Keratinocyte (primary cell): ENCODE data around the gene LHFPL6. TPM values are rescaled to one million over a fixed set of nuclear protein-coding genes. Genes with fewer than 3 reads are reported as not detected.

Experiments used
- DNase-seq: peaks from one replicate; pipeline ENCODE4 v3.0.0-alpha.2; 2011; ENCODE audit warnings: low read depth, missing footprints, low spot score
- FAIRE-seq: peaks from 2 replicates; lab custom pipeline; 2011; peaks lifted over from hg19 to GRCh38; lab: Jason Lieb, UNC
- H2AFZ ChIP-seq: 2 replicates; pipeline ENCODE4 v1.6.0; 2012; ENCODE audit warnings: low read length, control low read depth, inconsistent platforms; ENCODE audit not compliant: control insufficient read depth
- H3K27ac ChIP-seq: 2 replicates; pipeline ENCODE4 v1.5.1; 2011; ENCODE audit warnings: low read length; ENCODE audit not compliant: control insufficient read depth, insufficient read depth
- H3K27me3 ChIP-seq: 3 replicates; pipeline ENCODE4 v1.6.0; 2011; ENCODE audit warnings: low read length; ENCODE audit not compliant: control insufficient read depth, insufficient read depth; ENCODE audit errors: extremely low read depth
- H3K36me3 ChIP-seq, 2 experiments: 2 replicates in 1 of 2; 3 replicates in 1 of 2; pipeline ENCODE4 v1.5.1; 2011; ENCODE audit warnings: low read length in 2 of 2, mild to moderate bottlenecking in 1 of 2; ENCODE audit not compliant: control insufficient read depth in 2 of 2, insufficient read depth in 2 of 2; ENCODE audit errors: extremely low read depth in 1 of 2
- H3K4me1 ChIP-seq: 3 replicates; pipeline ENCODE4 v1.5.1; 2011; ENCODE audit warnings: low read length; ENCODE audit not compliant: control insufficient read depth, insufficient read depth; ENCODE audit errors: extremely low read depth
- H3K4me2 ChIP-seq: 3 replicates; pipeline ENCODE4 v1.6.0; 2011; ENCODE audit warnings: low read depth, low read length; ENCODE audit not compliant: control insufficient read depth, insufficient read depth; ENCODE audit errors: extremely low read depth
- H3K4me3 ChIP-seq, 3 experiments: fragments of 200-600 bp in 1 of 3; sonication (generic) in 1 of 3; 2 replicates in 2 of 3; 3 replicates in 1 of 3; pipeline ENCODE4 v1.5.1; 2011 to 2016; ENCODE audit warnings: low read length in 3 of 3, mild to moderate bottlenecking in 3 of 3, control low read depth in 2 of 3, inconsistent platforms in 1 of 3, low read depth in 1 of 3, mixed read lengths in 1 of 3, mixed run types in 1 of 3, moderate library complexity in 1 of 3; ENCODE audit not compliant: control insufficient read depth in 2 of 3, insufficient read depth in 2 of 3; ENCODE audit errors: extremely low read depth in 1 of 3
- H3K79me2 ChIP-seq: 2 replicates; pipeline ENCODE4 v1.6.0; 2012; ENCODE audit warnings: low read length; ENCODE audit not compliant: control insufficient read depth, insufficient read depth
- H3K9ac ChIP-seq: 3 replicates; pipeline ENCODE4 v1.6.0; 2011; ENCODE audit warnings: low read length; ENCODE audit not compliant: control insufficient read depth, insufficient read depth; ENCODE audit errors: extremely low read depth
- H3K9me1 ChIP-seq: 3 replicates; pipeline ENCODE4 v1.6.0; 2011; ENCODE audit warnings: low read length; ENCODE audit not compliant: control insufficient read depth, insufficient read depth; ENCODE audit errors: extremely low read depth
- H3K9me3 ChIP-seq: 2 replicates; pipeline ENCODE4 v1.5.1; 2012; ENCODE audit warnings: low read depth, low read length; ENCODE audit not compliant: control insufficient read depth
- H4K20me1 ChIP-seq: 3 replicates; pipeline ENCODE4 v1.6.0; 2011; ENCODE audit warnings: low read length; ENCODE audit not compliant: control insufficient read depth, insufficient read depth; ENCODE audit errors: extremely low read depth
- EZH2 ChIP-seq: IDR thresholded peaks from one replicate; pipeline ENCODE4 v1.6.1; 2012; ENCODE audit warnings: inconsistent platforms, mild to moderate bottlenecking, low read length, moderate library complexity
- dilution Hi-C: fragments of 300-500 bp; cut with MboI; formaldehyde crosslinking; loops from one replicate; pipeline ENCODE4 v1.7.0; 2020; ENCODE audit warnings: low sequenced_read_pairs; ENCODE audit not compliant: extremely low pct_ligation_motif_present
- polyA plus RNA-seq, 5 experiments: library from polyadenylated mRNA; depleted of rRNA in 3 of 5; stranded (reverse) in 3 of 5; stranded (forward) in 1 of 5; unstranded in 1 of 5; fragments of >200 nt; gene quantifications; 1 replicate in 1 of 5; 2 replicates in 3 of 5; 3 replicates in 1 of 5; pipeline versions ENCODE4 v1.2.1 to v1.2.3, GENCODE V29; 2011 to 2012; ENCODE audit warnings: missing spikeins in 2 of 5, low read depth in 1 of 5, low replicate concordance in 1 of 5
- TF ChIP-seq, protein P1 (sequence below), 3 experiments: IDR thresholded peaks in 1 of 3; conservative IDR thresholded peaks in 1 of 3; optimal IDR thresholded peaks in 1 of 3; 2 replicates in 2 of 3; 3 replicates in 1 of 3; pipeline versions ENCODE3 to v1.5.1; 2011; ENCODE audit warnings: low read length in 3 of 3, mild to moderate bottlenecking in 3 of 3, moderate library complexity in 2 of 3, control low read depth in 1 of 3, inconsistent platforms in 1 of 3; ENCODE audit not compliant: insufficient read depth in 2 of 3; ENCODE audit errors: extremely low read depth in 1 of 3

The LHFPL6 gene
- polyA plus RNA-seq, 1 donor (not counting 4 experiments of a cell fraction or from before 2014, with no cell fraction given), result 15.8 TPM

DNA sequence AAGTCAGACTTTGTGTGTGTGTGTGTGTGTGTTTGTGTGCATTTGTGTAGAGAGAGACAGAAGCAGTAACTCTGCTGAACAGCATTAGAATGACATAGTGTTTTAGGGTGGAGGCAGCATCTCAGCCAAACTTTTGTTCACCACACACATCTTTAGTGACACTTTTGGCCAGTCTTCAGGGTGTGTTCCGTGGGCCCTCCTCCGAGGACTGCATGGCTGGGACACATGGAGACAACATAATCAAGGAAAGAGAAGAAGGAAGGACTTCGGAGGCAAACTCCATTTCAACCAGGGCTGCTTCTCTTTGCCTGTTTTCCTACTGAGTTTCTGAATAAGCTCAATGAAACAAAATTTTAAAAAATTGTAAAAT is 205.1 kb downstream of the LHFPL6 start:
- Histone ChIP-seq H3K4me2 (no peak overlapping the region), H3K27me3 (no peaks in the 10 kb centered on the region), H3K9me1 (no peaks in the 10 kb centered on the region), H3K27ac (no peak overlapping the region), H3K4me3 (no peak overlapping the region), H3K9me3 (no peaks in the 10 kb centered on the region), H4K20me1 (no peaks in the 10 kb centered on the region), H2AFZ (no peak overlapping the region), H3K4me1 (no peaks in the 10 kb centered on the region), H3K79me2 (no peaks in the 10 kb centered on the region), H3K36me3 (no peaks in the 10 kb centered on the region), H3K9ac (no peak overlapping the region)
- dilution Hi-C loops, result no loop called here
- FAIRE-seq (no peak), DNase-seq (no peak)
- no peak for TF ChIP-seq EZH2
- TF ChIP-seq, protein P1, sequence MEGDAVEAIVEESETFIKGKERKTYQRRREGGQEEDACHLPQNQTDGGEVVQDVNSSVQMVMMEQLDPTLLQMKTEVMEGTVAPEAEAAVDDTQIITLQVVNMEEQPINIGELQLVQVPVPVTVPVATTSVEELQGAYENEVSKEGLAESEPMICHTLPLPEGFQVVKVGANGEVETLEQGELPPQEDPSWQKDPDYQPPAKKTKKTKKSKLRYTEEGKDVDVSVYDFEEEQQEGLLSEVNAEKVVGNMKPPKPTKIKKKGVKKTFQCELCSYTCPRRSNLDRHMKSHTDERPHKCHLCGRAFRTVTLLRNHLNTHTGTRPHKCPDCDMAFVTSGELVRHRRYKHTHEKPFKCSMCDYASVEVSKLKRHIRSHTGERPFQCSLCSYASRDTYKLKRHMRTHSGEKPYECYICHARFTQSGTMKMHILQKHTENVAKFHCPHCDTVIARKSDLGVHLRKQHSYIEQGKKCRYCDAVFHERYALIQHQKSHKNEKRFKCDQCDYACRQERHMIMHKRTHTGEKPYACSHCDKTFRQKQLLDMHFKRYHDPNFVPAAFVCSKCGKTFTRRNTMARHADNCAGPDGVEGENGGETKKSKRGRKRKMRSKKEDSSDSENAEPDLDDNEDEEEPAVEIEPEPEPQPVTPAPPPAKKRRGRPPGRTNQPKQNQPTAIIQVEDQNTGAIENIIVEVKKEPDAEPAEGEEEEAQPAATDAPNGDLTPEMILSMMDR (optimal IDR thresholded peaks at IDR 0.05 in 1 of 3, IDR thresholded peaks at IDR 0.05 in 1 of 3, conservative IDR thresholded peaks at IDR 0.05 in 1 of 3; ENCODE audit: extremely low read depth in 1 of 3, insufficient read depth in 2 of 3, low read length in 3 of 3), result no peak

DNA sequence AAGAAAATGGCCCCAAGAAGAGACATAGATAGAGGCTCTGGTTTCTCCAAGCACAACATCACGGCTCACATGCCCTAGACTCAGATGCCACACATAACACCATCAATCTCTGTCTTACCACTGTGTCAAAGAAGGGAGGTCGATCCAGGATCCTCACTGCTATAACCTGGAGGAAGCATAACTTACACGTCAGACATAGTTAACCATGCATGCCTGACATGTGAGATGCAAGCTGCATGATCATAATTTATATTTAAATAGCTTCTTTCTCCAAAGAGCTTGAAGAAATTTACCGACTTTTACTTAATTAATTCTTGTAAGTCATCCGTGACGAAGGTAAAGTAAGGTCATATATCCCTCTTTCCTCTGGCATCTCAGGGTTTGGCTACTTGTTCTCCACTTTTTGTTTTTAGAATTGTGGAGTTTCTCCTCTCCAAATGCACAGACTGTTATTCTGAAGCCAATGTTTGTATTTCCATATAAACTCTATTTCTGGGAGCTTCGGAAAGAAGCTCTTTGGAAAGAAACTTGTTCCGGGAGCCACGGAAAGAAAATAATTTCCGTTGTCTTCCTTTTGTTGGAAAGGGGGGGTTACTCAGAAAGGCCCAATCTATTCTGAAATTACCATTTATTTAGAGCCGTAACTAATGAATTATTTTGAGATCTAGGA is 205.6 kb downstream of the LHFPL6 start:
- no peak overlapping the region for H3K9ac ChIP-seq
- H3K36me3 ChIP-seq, result no peaks in the 10 kb centered on the region
- no peaks in the 10 kb centered on the region for H3K27me3 ChIP-seq
- H3K79me2 ChIP-seq, result no peaks in the 10 kb centered on the region
- FAIRE-seq (no peak), DNase-seq (no peak)
- no peaks in the 10 kb centered on the region for H3K9me1 ChIP-seq
- no peak overlapping the region for H2AFZ ChIP-seq
- H4K20me1 ChIP-seq, result no peaks in the 10 kb centered on the region
- dilution Hi-C loops, result no loop called here
- no peaks in the 10 kb centered on the region for H3K4me1 ChIP-seq
- H3K27ac ChIP-seq, result no peak overlapping the region
- H3K4me3 ChIP-seq, result no peak overlapping the region
- TF ChIP-seq EZH2, result no peak
- TF ChIP-seq, protein P1 (optimal IDR thresholded peaks at IDR 0.05 in 1 of 3, IDR thresholded peaks at IDR 0.05 in 1 of 3, conservative IDR thresholded peaks at IDR 0.05 in 1 of 3; ENCODE audit: extremely low read depth in 1 of 3, insufficient read depth in 2 of 3, low read length in 3 of 3), result no peak
- H3K9me3 ChIP-seq, result no peaks in the 10 kb centered on the region
- H3K4me2 ChIP-seq, result no peak overlapping the region
